Measurements from ENCODE around the gene DYSF. TPM values are rescaled to one million over a fixed set of nuclear protein-coding genes. Genes with fewer than 3 reads are reported as not detected.

Gene DYSF
- polyA plus RNA-seq, 1 of the 3 experiments (the other 2 are of a cell fraction), result 0.10 TPM

GRCh38 chr2:71603311-71603811 is 150.0 kb downstream of the DYSF start:
- CTCF ChIA-PET, result no interaction called here
- no peak overlapping the region for H2AFZ ChIP-seq (ENCODE audit: low read depth)
- no peaks in the 10 kb centered on the region; the same call in 1 of the 2 replicates for H3K27me3 ChIP-seq (ENCODE audit: insufficient read depth)

GRCh38 chr2:71603851-71604725 is 150.7 kb downstream of the DYSF start:
- Histone ChIP-seq H3K27ac (ENCODE audit: low read depth in 2 of 2, low read length in 1 of 2) (no peak overlapping the region), H3K4me2 (no peak overlapping the region)
- CTCF ChIA-PET, result interaction anchor here (1.0 to 1.1 kb wide), 3 partner anchors 55 to 263 kb away, joined by 3 read pairs; no protein-coding TSS in a partner anchor
- TF ChIP-seq RXRA (IDR thresholded peaks at IDR 0.05; ENCODE audit: borderline replicate concordance, low read depth) (no peak), NFIC (IDR thresholded peaks at IDR 0.05; ENCODE audit: borderline replicate concordance) (no peak), CTCF (IDR thresholded peaks at IDR 0.05) (no peak), MAX (IDR thresholded peaks at IDR 0.05; ENCODE audit: low read depth) (no peak), GATA2 (CRISPR knock-in tag; IDR thresholded peaks at IDR 0.05) (no peak), MEF2A (IDR thresholded peaks at IDR 0.05; ENCODE audit: borderline replicate concordance, low read depth) (no peak), TAF1 (IDR thresholded peaks at IDR 0.05; ENCODE audit: borderline replicate concordance, low read depth, low read length) (no peak), TCF12 (IDR thresholded peaks at IDR 0.05) (no peak), EZH2phosphoT487 (IDR thresholded peaks at IDR 0.05; ENCODE audit: borderline replicate concordance, low read depth) (no peak), SMC3 (IDR thresholded peaks at IDR 0.05; ENCODE audit: low read depth, low read length) (no peak), SIN3A (IDR thresholded peaks at IDR 0.05; ENCODE audit: borderline replicate concordance, low read depth, low read length) (no peak)

More at GRCh38 chr2:71603311-71603811, 150.0 kb downstream of the DYSF start:
- Histone ChIP-seq H4K20me1 (ENCODE audit: insufficient read depth) (no peaks in the 10 kb centered on the region), H3K4me1 (ENCODE audit: control insufficient read depth in 1 of 2, insufficient read depth in 2 of 2, low read depth in 1 of 2, low read length in 1 of 2) (peaks cover 0 to 9% of the 10 kb centered on the region in 2 experiments; a peak in 1 of 4 replicates), H3K9ac (no peak overlapping the region), H3K9me3 (no peaks in the 10 kb centered on the region), H3K4me3 (ENCODE audit: low read depth in 2 of 2, low read length in 1 of 2) (no peak overlapping the region), H3K9me2 (no peaks in the 10 kb centered on the region), H3F3A (replicated peaks; ENCODE audit: insufficient read depth) (no peaks in the 10 kb centered on the region), H3K4me2 (no peak overlapping the region), H3K36me3 (replicated peaks in 1 of 2; ENCODE audit: control insufficient read depth in 1 of 2, insufficient read depth in 2 of 2, low read length in 1 of 2) (no peaks in the 10 kb centered on the region), H3K79me2 (ENCODE audit: insufficient read depth) (no peaks in the 10 kb centered on the region), H3K27ac (ENCODE audit: low read depth in 2 of 2, low read length in 1 of 2) (no peak overlapping the region)
- POLR2A ChIA-PET, result no interaction called here
- no peak for DNase-seq
- WGBS (ENCODE audit: low lambda C conversion rate), result 45% methylated on average over 7 of the region's 13 CpGs
- no peak for TF ChIP-seq EP300 (IDR thresholded peaks at IDR 0.05; ENCODE audit: borderline replicate concordance in 1 of 2, low read depth in 1 of 2, low read length in 1 of 2)
- TF ChIP-seq RXRA (IDR thresholded peaks at IDR 0.05; ENCODE audit: borderline replicate concordance, low read depth), result no peak
- TF ChIP-seq ZBTB33 (IDR thresholded peaks at IDR 0.05; ENCODE audit: borderline replicate concordance, low read depth), result no peak
- no peak for TF ChIP-seq IRF3 (IDR thresholded peaks at IDR 0.05; ENCODE audit: low read depth, low read length)
- no peak for TF ChIP-seq MXI1 (IDR thresholded peaks at IDR 0.05; ENCODE audit: low read depth, low read length)
- no peak for TF ChIP-seq TEAD4 (IDR thresholded peaks at IDR 0.05; ENCODE audit: borderline replicate concordance, insufficient read depth)
- no peak for TF ChIP-seq MEF2A (IDR thresholded peaks at IDR 0.05; ENCODE audit: borderline replicate concordance, low read depth)
- TF ChIP-seq GABPA (IDR thresholded peaks at IDR 0.05; ENCODE audit: low read depth), result no peak
- no peak for TF ChIP-seq POLR2AphosphoS5 (IDR thresholded peaks at IDR 0.05; ENCODE audit: low read depth, low read length)
- TF ChIP-seq SMC3 (IDR thresholded peaks at IDR 0.05; ENCODE audit: low read depth, low read length), result no peak

More at GRCh38 chr2:71603851-71604725, 150.7 kb downstream of the DYSF start:
- H3K36me3 ChIP-seq (replicated peaks in 1 of 2; ENCODE audit: control insufficient read depth in 1 of 2, insufficient read depth in 2 of 2, low read length in 1 of 2), result no peaks in the 10 kb centered on the region
- H3F3A ChIP-seq (replicated peaks; ENCODE audit: insufficient read depth), result no peaks in the 10 kb centered on the region
- no peak for DNase-seq
- H3K79me2 ChIP-seq (ENCODE audit: insufficient read depth), result no peaks in the 10 kb centered on the region
- WGBS (ENCODE audit: low lambda C conversion rate), result 57% methylated on average over 9 of the region's 9 CpGs
- no peaks in the 10 kb centered on the region for H3K9me3 ChIP-seq
- H3K9me2 ChIP-seq, result no peaks in the 10 kb centered on the region
- H2AFZ ChIP-seq (ENCODE audit: low read depth), result no peak overlapping the region
- H3K27me3 ChIP-seq (ENCODE audit: insufficient read depth), result no peaks in the 10 kb centered on the region; the same call in 1 of the 2 replicates
- no peak overlapping the region for H3K4me3 ChIP-seq (ENCODE audit: low read depth in 2 of 2, low read length in 1 of 2)
- H3K9ac ChIP-seq, result no peak overlapping the region
- H4K20me1 ChIP-seq (ENCODE audit: insufficient read depth), result no peaks in the 10 kb centered on the region
- H3K4me1 ChIP-seq (ENCODE audit: control insufficient read depth in 1 of 2, insufficient read depth in 2 of 2, low read depth in 1 of 2, low read length in 1 of 2), result peaks cover 0 to 9% of the 10 kb centered on the region in 2 experiments; a peak in 1 of 4 replicates
- POLR2A ChIA-PET, result no interaction called here
